HL-60/S4 treated with phorbol 12-myristate 13-acetate at 8.2 ng/mL for 4 days and 3 days (cell line): ENCODE data around the gene EPDR1.

Experiments used
- in situ Hi-C: fragments of 300-500 bp; cut with MboI; formaldehyde crosslinking; loops from 2 replicates; pipeline ENCODE4 v1.15.0; 2022; ENCODE audit warnings: low sequenced_read_pairs

Gene EPDR1

GRCh38 chr7:37920305-37920848 lies at the start of gene EPDR1:
TSS of gene EPDR1 (plus strand) at chr7:37920640. CDS start at chr7:37920940, 300 bp downstream.
- in situ Hi-C loops, result loop anchor here (25.0 kb wide), 2 partner anchors 292 to 417 kb away; no protein-coding TSS in a partner anchor

GRCh38 chr7:37882086-37882485 lies 38.4 kb upstream of the EPDR1 start:
- in situ Hi-C loops, result no loop called here

GRCh38 chr7:37893359-37893758 lies 27.1 kb upstream of the EPDR1 start:
- in situ Hi-C loops, result no loop called here

GRCh38 chr7:37894671-37895070 lies 25.8 kb upstream of the EPDR1 start:
- in situ Hi-C loops, result no loop called here

- in situ Hi-C loops, result loop anchor here (25.0 kb wide), 2 partner anchors 313 to 438 kb away; no protein-coding TSS in a partner anchor
Measured at GRCh38 chr7:37899712-37900247, 20.7 kb upstream of the EPDR1 start.

- in situ Hi-C loops, result loop anchor here (25.0 kb wide), 2 partner anchors 311 to 436 kb away; no protein-coding TSS in a partner anchor
Measured at GRCh38 chr7:37901236-37901827, 19.1 kb upstream of the EPDR1 start.

GRCh38 chr7:37901890-37902524 lies 18.4 kb upstream of the EPDR1 start:
- in situ Hi-C loops, result loop anchor here (25.0 kb wide), 2 partner anchors 310 to 435 kb away; no protein-coding TSS in a partner anchor

- in situ Hi-C loops, result loop anchor here (25.0 kb wide), 2 partner anchors 304 to 429 kb away; no protein-coding TSS in a partner anchor
Measured at GRCh38 chr7:37908221-37908788, 12.1 kb upstream of the EPDR1 start.

GRCh38 chr7:37912756-37913155 lies 7.7 kb upstream of the EPDR1 start:
- in situ Hi-C loops, result loop anchor here (25.0 kb wide), 2 partner anchors 300 to 425 kb away; no protein-coding TSS in a partner anchor

GRCh38 chr7:37915438-37915837 lies 5.0 kb upstream of the EPDR1 start:
- in situ Hi-C loops, result loop anchor here (25.0 kb wide), 2 partner anchors 297 to 422 kb away; no protein-coding TSS in a partner anchor

- in situ Hi-C loops, result loop anchor here (25.0 kb wide), 2 partner anchors 296 to 421 kb away; no protein-coding TSS in a partner anchor
Measured at GRCh38 chr7:37916017-37916672, 4.3 kb upstream of the EPDR1 start.

GRCh38 chr7:37916673-37917660 lies 3.5 kb upstream of the EPDR1 start, which contains the start of gene SFRP4:
TSS of gene SFRP4 (minus strand) at chr7:37916817. CDS start at chr7:37916537, 280 bp downstream.
- in situ Hi-C loops, result loop anchor here (25.0 kb wide), 2 partner anchors 295 to 420 kb away; no protein-coding TSS in a partner anchor

- in situ Hi-C loops, result loop anchor here (25.0 kb wide), 2 partner anchors 294 to 419 kb away; no protein-coding TSS in a partner anchor
Measured at GRCh38 chr7:37918526-37918925, 1.9 kb upstream of the EPDR1 start.

GRCh38 chr7:37920849-37921805 lies 687 bp downstream of the EPDR1 start:
- in situ Hi-C loops, result loop anchor here (25.0 kb wide), 2 partner anchors 291 to 416 kb away; no protein-coding TSS in a partner anchor

- in situ Hi-C loops, result loop anchor here (25.0 kb wide), 2 partner anchors 290 to 415 kb away; no protein-coding TSS in a partner anchor
Measured at GRCh38 chr7:37921876-37922275, 1.4 kb downstream of the EPDR1 start.

- in situ Hi-C loops, result loop anchor here (25.0 kb wide), 2 partner anchors 288 to 413 kb away; no protein-coding TSS in a partner anchor
Measured at GRCh38 chr7:37923996-37924395, 3.6 kb downstream of the EPDR1 start.

GRCh38 chr7:37924491-37925041 lies 4.1 kb downstream of the EPDR1 start:
- in situ Hi-C loops, result loop anchor here (25.0 kb wide), 2 partner anchors 288 to 413 kb away; no protein-coding TSS in a partner anchor
